ENCODE data around the gene SDC3.

- no peak for TF ChIP-seq POLR2AphosphoS5 (IDR thresholded peaks at IDR 0.05; ENCODE audit: low read depth)
- TF ChIP-seq CTCF (IDR thresholded peaks at IDR 0.05; ENCODE audit: insufficient read depth, low read length): no peak
- no peak for TF ChIP-seq SPI1 (IDR thresholded peaks at IDR 0.05; ENCODE audit: borderline replicate concordance, low read depth)
- TF ChIP-seq REST (IDR thresholded peaks at IDR 0.05; ENCODE audit: insufficient replicate concordance, low read depth): no peak
- no peak for TF ChIP-seq GABPA (IDR thresholded peaks at IDR 0.05; ENCODE audit: low read depth)
Observed at GRCh38 chr1:30908696-30909364, at the start of gene SDC3.

All from HL-60 (cell line).